ENCODE measurements around the gene EBF4. TPM values are rescaled to one million over a fixed set of nuclear protein-coding genes. Genes with fewer than 3 reads are reported as not detected.

EBF4 gene
- polyA plus RNA-seq, 1 donor from 2014 or later: 13.2 TPM

- Histone ChIP-seq H3F3A (ENCODE audit: insufficient read depth, low read length, poor library complexity, severe bottlenecking) (no peaks in the 10 kb centered on the region), H3K9ac (ENCODE audit: low read length) (no peak overlapping the region), H3K27ac (ENCODE audit: low read length) (no peak overlapping the region), H3K79me2 (replicated peaks; ENCODE audit: insufficient read depth, low read length) (no peaks in the 10 kb centered on the region), H3K9me3 (ENCODE audit: low read length) (no peaks in the 10 kb centered on the region), H4K20me1 (ENCODE audit: insufficient read depth) (no peaks in the 10 kb centered on the region), H3K4me3 (ENCODE audit: low read length) (no peak overlapping the region), H3K36me3 (ENCODE audit: insufficient read depth, low read length) (no peaks in the 10 kb centered on the region), H2AFZ (ENCODE audit: low read depth, low read length) (no peak overlapping the region), H3K27me3 (ENCODE audit: insufficient read depth, low read depth, low read length) (no peaks in the 10 kb centered on the region), H3K4me2 (ENCODE audit: low read length) (no peak overlapping the region), H3K9me2 (ENCODE audit: insufficient read depth, low read length) (no peaks in the 10 kb centered on the region)
- TF ChIP-seq MXI1 (conservative IDR thresholded peaks at IDR 0.05; ENCODE audit: poor library complexity, severe bottlenecking) (no peak), EZH2 (IDR thresholded peaks at IDR 0.05; ENCODE audit: borderline replicate concordance, insufficient read depth, low read length, poor library complexity, severe bottlenecking) (no peak)
Measured at GRCh38 chr20:2740702-2741101, 48.1 kb downstream of the EBF4 start.

- no peak overlapping the region for H3K9ac ChIP-seq (ENCODE audit: low read length)
- TF ChIP-seq MXI1 (conservative IDR thresholded peaks at IDR 0.05; ENCODE audit: poor library complexity, severe bottlenecking) (no peak), EP300 (conservative IDR thresholded peaks at IDR 0.05; ENCODE audit: poor library complexity, severe bottlenecking) (no peak), TAF1 (IDR thresholded peaks at IDR 0.05; ENCODE audit: low read depth) (no peak), POLR2AphosphoS5 (IDR thresholded peaks at IDR 0.05) (no peak), EZH2 (IDR thresholded peaks at IDR 0.05; ENCODE audit: borderline replicate concordance, insufficient read depth, low read length, poor library complexity, severe bottlenecking) (no peak), CTCF (IDR thresholded peaks at IDR 0.05; ENCODE audit: poor library complexity, severe bottlenecking) (no peak), SMC3 (conservative IDR thresholded peaks at IDR 0.05; ENCODE audit: poor library complexity) (no peak), RAD21 (conservative IDR thresholded peaks at IDR 0.05) (no peak)
- TF ChIP-seq, protein P1, sequence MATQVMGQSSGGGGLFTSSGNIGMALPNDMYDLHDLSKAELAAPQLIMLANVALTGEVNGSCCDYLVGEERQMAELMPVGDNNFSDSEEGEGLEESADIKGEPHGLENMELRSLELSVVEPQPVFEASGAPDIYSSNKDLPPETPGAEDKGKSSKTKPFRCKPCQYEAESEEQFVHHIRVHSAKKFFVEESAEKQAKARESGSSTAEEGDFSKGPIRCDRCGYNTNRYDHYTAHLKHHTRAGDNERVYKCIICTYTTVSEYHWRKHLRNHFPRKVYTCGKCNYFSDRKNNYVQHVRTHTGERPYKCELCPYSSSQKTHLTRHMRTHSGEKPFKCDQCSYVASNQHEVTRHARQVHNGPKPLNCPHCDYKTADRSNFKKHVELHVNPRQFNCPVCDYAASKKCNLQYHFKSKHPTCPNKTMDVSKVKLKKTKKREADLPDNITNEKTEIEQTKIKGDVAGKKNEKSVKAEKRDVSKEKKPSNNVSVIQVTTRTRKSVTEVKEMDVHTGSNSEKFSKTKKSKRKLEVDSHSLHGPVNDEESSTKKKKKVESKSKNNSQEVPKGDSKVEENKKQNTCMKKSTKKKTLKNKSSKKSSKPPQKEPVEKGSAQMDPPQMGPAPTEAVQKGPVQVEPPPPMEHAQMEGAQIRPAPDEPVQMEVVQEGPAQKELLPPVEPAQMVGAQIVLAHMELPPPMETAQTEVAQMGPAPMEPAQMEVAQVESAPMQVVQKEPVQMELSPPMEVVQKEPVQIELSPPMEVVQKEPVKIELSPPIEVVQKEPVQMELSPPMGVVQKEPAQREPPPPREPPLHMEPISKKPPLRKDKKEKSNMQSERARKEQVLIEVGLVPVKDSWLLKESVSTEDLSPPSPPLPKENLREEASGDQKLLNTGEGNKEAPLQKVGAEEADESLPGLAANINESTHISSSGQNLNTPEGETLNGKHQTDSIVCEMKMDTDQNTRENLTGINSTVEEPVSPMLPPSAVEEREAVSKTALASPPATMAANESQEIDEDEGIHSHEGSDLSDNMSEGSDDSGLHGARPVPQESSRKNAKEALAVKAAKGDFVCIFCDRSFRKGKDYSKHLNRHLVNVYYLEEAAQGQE (IDR thresholded peaks at IDR 0.05; ENCODE audit: borderline replicate concordance): no peak
- H3K4me3 ChIP-seq (ENCODE audit: low read length): no peak overlapping the region
- no peaks in the 10 kb centered on the region for H3K9me2 ChIP-seq (ENCODE audit: insufficient read depth, low read length)
- H3K79me2 ChIP-seq (replicated peaks; ENCODE audit: insufficient read depth, low read length): no peaks in the 10 kb centered on the region
- no peak overlapping the region for H3K4me2 ChIP-seq (ENCODE audit: low read length)
- H4K20me1 ChIP-seq (ENCODE audit: insufficient read depth): no peaks in the 10 kb centered on the region
- no peak overlapping the region for H2AFZ ChIP-seq (ENCODE audit: low read depth, low read length)
- H3F3A ChIP-seq (ENCODE audit: insufficient read depth, low read length, poor library complexity, severe bottlenecking): no peaks in the 10 kb centered on the region
- no peaks in the 10 kb centered on the region for H3K27me3 ChIP-seq (ENCODE audit: insufficient read depth, low read depth, low read length)
- no peaks in the 10 kb centered on the region for H3K36me3 ChIP-seq (ENCODE audit: insufficient read depth, low read length)
- no peaks in the 10 kb centered on the region for H3K9me3 ChIP-seq (ENCODE audit: low read length)
- H3K27ac ChIP-seq (ENCODE audit: low read length): no peak overlapping the region
Measured at GRCh38 chr20:2741463-2741862, 48.9 kb downstream of the EBF4 start.

- Histone ChIP-seq H4K20me1 (ENCODE audit: insufficient read depth) (no peaks in the 10 kb centered on the region), H3K79me2 (replicated peaks; ENCODE audit: insufficient read depth, low read length) (no peaks in the 10 kb centered on the region), H3K27ac (ENCODE audit: low read length) (no peak overlapping the region), H3K4me3 (ENCODE audit: low read length) (no peak overlapping the region), H2AFZ (ENCODE audit: low read depth, low read length) (no peak overlapping the region), H3K9ac (ENCODE audit: low read length) (no peak overlapping the region), H3K36me3 (ENCODE audit: insufficient read depth, low read length) (no peaks in the 10 kb centered on the region), H3K4me2 (ENCODE audit: low read length) (no peak overlapping the region), H3K9me2 (ENCODE audit: insufficient read depth, low read length) (no peaks in the 10 kb centered on the region), H3K9me3 (ENCODE audit: low read length) (no peaks in the 10 kb centered on the region), H3F3A (ENCODE audit: insufficient read depth, low read length, poor library complexity, severe bottlenecking) (no peaks in the 10 kb centered on the region), H3K27me3 (ENCODE audit: insufficient read depth, low read depth, low read length) (no peaks in the 10 kb centered on the region)
- TF ChIP-seq, protein P1 (IDR thresholded peaks at IDR 0.05; ENCODE audit: borderline replicate concordance): no peak
- TF ChIP-seq EZH2 (IDR thresholded peaks at IDR 0.05; ENCODE audit: borderline replicate concordance, insufficient read depth, low read length, poor library complexity, severe bottlenecking) (no peak), POLR2AphosphoS5 (IDR thresholded peaks at IDR 0.05) (no peak), TAF1 (IDR thresholded peaks at IDR 0.05; ENCODE audit: low read depth) (no peak), RAD21 (conservative IDR thresholded peaks at IDR 0.05) (no peak), EP300 (conservative IDR thresholded peaks at IDR 0.05; ENCODE audit: poor library complexity, severe bottlenecking) (no peak), CTCF (IDR thresholded peaks at IDR 0.05; ENCODE audit: poor library complexity, severe bottlenecking) (no peak), SMC3 (conservative IDR thresholded peaks at IDR 0.05; ENCODE audit: poor library complexity) (no peak), MXI1 (conservative IDR thresholded peaks at IDR 0.05; ENCODE audit: poor library complexity, severe bottlenecking) (no peak)
Measured at GRCh38 chr20:2741881-2742280, 49.3 kb downstream of the EBF4 start.

Measured in neural cell (in vitro differentiated cells).